ENCODE measurements around the gene RAI1. TPM values are rescaled to one million over a fixed set of nuclear protein-coding genes. Genes with fewer than 3 reads are reported as not detected.

The RAI1 gene
- total and polyA plus RNA-seq, 2 of the 13 experiments (the other 11 are each of a cell fraction or from before 2014, with no cell fraction given) = 3.4 to 5.2 TPM

DNA sequence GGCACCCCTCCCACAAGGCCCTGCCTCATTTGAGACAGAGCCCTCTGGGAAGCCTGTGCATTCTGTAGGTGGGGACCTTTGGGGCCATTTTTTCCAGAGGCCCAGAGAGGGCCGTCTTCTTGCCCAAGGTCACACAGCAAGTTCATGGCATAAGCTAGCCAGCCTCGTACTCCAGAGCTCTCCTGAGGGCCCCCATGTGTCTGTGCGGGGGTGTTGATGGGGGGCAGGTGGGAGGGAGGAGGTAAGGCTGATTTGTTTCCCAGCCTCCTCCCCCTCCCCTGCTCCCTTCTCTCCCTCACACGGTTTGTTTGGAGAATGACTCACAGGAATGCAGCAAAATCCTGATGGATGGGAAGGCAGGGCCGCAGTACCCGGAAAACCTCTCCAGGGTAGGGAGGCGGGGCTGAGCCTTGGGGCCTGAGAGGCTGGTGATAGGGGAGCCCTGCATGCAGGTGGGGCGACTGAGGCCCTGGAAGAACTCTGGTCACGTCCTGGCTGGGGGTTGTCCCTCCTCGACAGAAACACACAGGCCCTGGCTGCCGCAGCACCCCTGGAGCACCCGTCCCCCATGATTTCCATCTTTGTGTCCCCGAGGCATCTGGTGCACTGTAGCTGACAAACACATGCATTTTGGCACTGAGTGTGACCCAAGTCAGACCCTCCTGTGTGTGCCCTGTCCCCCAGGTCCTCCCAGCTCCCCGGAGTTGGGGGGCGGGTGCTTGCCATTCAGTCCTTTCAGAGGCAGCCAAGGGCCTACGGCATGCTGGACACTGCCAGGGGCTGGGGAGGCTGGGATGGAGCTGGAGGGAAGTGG, 29.7 kb downstream of the RAI1 start (continued):
- TF ChIP-seq, protein P1, sequence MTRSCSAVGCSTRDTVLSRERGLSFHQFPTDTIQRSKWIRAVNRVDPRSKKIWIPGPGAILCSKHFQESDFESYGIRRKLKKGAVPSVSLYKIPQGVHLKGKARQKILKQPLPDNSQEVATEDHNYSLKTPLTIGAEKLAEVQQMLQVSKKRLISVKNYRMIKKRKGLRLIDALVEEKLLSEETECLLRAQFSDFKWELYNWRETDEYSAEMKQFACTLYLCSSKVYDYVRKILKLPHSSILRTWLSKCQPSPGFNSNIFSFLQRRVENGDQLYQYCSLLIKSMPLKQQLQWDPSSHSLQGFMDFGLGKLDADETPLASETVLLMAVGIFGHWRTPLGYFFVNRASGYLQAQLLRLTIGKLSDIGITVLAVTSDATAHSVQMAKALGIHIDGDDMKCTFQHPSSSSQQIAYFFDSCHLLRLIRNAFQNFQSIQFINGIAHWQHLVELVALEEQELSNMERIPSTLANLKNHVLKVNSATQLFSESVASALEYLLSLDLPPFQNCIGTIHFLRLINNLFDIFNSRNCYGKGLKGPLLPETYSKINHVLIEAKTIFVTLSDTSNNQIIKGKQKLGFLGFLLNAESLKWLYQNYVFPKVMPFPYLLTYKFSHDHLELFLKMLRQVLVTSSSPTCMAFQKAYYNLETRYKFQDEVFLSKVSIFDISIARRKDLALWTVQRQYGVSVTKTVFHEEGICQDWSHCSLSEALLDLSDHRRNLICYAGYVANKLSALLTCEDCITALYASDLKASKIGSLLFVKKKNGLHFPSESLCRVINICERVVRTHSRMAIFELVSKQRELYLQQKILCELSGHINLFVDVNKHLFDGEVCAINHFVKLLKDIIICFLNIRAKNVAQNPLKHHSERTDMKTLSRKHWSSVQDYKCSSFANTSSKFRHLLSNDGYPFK (CRISPR knock-in tag; IDR thresholded peaks at IDR 0.05; ENCODE audit: borderline replicate concordance) = peak; percentile 24; the same call in 1 of the 2 replicates
- TF ChIP-seq ZNF724P (CRISPR knock-in tag; IDR thresholded peaks at IDR 0.05; ENCODE audit: borderline replicate concordance) (no peak), ZNF576 (CRISPR knock-in tag; IDR thresholded peaks at IDR 0.05) (no peak), SRF (IDR thresholded peaks at IDR 0.05; ENCODE audit: low read depth, low read length) (no peak), HOXA7 (CRISPR knock-in tag; IDR thresholded peaks at IDR 0.05) (no peak), ZNF207 (IDR thresholded peaks at IDR 0.05; ENCODE audit: borderline replicate concordance) (no peak), ZNF660 (CRISPR knock-in tag; IDR thresholded peaks at IDR 0.05; ENCODE audit: borderline replicate concordance, low read depth) (no peak), WIZ (CRISPR knock-in tag; IDR thresholded peaks at IDR 0.05) (no peak), ZNF282 (IDR thresholded peaks at IDR 0.05; ENCODE audit: partially characterized antibody) (no peak), ZNF512 (CRISPR knock-in tag; IDR thresholded peaks at IDR 0.05) (no peak), SCMH1 (CRISPR knock-in tag; IDR thresholded peaks at IDR 0.05; ENCODE audit: borderline replicate concordance) (no peak), REXO4 (CRISPR knock-in tag; IDR thresholded peaks at IDR 0.05; ENCODE audit: borderline replicate concordance) (no peak), ZNF550 (CRISPR knock-in tag; IDR thresholded peaks at IDR 0.05; ENCODE audit: borderline replicate concordance) (no peak), TCF7 (IDR thresholded peaks at IDR 0.05; ENCODE audit: low read depth) (no peak), ZBTB42 (CRISPR knock-in tag; IDR thresholded peaks at IDR 0.05) (no peak), GTF2F1 (IDR thresholded peaks at IDR 0.05; ENCODE audit: low read length) (no peak), MZF1 (CRISPR knock-in tag; IDR thresholded peaks at IDR 0.05; ENCODE audit: borderline replicate concordance) (no peak), FOXJ3 (CRISPR knock-in tag; IDR thresholded peaks at IDR 0.05; ENCODE audit: borderline replicate concordance) (no peak), ZBTB8A (CRISPR knock-in tag; IDR thresholded peaks at IDR 0.05; ENCODE audit: borderline replicate concordance, low read depth) (no peak)
- TF ChIP-seq, protein P2, sequence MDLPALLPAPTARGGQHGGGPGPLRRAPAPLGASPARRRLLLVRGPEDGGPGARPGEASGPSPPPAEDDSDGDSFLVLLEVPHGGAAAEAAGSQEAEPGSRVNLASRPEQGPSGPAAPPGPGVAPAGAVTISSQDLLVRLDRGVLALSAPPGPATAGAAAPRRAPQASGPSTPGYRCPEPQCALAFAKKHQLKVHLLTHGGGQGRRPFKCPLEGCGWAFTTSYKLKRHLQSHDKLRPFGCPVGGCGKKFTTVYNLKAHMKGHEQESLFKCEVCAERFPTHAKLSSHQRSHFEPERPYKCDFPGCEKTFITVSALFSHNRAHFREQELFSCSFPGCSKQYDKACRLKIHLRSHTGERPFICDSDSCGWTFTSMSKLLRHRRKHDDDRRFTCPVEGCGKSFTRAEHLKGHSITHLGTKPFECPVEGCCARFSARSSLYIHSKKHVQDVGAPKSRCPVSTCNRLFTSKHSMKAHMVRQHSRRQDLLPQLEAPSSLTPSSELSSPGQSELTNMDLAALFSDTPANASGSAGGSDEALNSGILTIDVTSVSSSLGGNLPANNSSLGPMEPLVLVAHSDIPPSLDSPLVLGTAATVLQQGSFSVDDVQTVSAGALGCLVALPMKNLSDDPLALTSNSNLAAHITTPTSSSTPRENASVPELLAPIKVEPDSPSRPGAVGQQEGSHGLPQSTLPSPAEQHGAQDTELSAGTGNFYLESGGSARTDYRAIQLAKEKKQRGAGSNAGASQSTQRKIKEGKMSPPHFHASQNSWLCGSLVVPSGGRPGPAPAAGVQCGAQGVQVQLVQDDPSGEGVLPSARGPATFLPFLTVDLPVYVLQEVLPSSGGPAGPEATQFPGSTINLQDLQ (CRISPR knock-in tag; IDR thresholded peaks at IDR 0.05) = no peak
- TF ChIP-seq, protein P3, sequence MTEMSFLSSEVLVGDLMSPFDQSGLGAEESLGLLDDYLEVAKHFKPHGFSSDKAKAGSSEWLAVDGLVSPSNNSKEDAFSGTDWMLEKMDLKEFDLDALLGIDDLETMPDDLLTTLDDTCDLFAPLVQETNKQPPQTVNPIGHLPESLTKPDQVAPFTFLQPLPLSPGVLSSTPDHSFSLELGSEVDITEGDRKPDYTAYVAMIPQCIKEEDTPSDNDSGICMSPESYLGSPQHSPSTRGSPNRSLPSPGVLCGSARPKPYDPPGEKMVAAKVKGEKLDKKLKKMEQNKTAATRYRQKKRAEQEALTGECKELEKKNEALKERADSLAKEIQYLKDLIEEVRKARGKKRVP (CRISPR knock-in tag; IDR thresholded peaks at IDR 0.05) = no peak

All from HepG2 (cell line).